ENCODE results near the gene MTMR6.

MTMR6 gene

DNA sequence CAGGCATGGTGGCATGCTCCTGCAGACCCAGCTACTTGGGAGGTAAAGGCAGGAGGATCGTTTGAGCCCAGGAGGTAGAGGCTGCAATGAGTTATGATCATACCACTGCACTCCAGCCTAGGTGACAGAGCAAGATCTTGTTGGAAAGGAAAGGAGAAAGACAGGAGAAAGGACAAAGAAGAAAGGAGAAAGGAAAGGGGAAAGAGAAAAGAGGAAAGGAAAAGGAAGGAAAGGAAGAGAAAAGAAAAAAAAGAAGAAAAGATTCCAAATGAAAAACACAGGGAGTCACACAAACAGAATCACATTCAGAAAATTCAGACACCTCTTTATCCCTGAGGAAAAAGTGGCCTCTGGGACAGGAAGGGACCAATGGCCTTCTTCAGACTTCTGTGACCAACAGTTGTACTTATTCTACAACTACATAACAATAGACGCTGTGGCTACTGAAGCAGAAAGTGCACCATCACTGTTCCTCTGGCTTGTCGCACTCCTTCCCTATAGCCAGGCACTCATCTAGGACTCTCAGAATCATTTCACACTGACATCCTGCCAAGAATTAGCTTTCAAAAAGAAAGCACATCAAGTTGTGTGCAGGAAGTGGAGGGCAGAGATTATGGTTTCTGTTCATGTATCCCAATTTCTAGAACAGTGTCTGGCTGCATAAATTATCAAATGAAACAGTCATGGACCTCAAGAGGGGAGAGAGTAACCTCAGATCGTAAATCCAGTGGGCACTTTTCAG, 5.9 kb downstream of the MTMR6 start:
- CTCF ChIA-PET = interaction anchor here (0.6 to 1.0 kb wide), 2 partner anchors 60 to 94 kb away, joined by 3 read pairs; no protein-coding TSS in a partner anchor
- DNase-seq = peak; percentile 84 to 96 (median 94)
- 43% methylated on average over 2 of the region's 4 CpGs for WGBS (ENCODE audit: insufficient coverage)

DNA sequence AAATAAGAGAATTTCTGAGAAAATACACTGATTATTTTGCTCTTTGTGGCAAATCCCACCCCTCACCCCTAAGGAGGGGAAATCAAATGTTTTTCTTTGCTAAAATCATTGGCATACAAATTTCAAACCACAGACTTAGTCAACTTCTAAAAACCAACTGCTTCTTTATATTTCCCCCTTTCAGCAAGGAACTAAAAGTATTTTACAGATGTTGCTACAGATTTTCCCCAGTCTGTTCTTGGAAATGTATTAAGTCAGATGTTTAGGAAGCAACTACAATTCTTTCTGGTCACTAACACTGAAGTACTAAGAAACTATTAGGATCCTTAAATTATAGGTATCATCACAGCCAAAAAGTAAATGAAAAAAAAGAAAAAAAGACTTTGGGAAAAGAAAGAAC, 6.9 kb downstream of the MTMR6 start:
- H3K27me3 ChIP-seq (replicated peaks in 2 of 5; ENCODE audit: control insufficient read depth in 4 of 5, insufficient read depth in 5 of 5, low read length in 4 of 5) = no peaks in the 10 kb centered on the region
- no peak overlapping the region for H3K4me3 ChIP-seq (ENCODE audit: control insufficient read depth in 1 of 7, extremely low read depth in 1 of 7, insufficient read depth in 4 of 7, low read depth in 2 of 7, low read length in 6 of 7)
- CTCF ChIA-PET = interaction anchor here (0.6 to 0.9 kb wide), 2 partner anchors 19 to 96 kb away, joined by 3 read pairs; no protein-coding TSS in a partner anchor
- POLR2A ChIA-PET = no interaction called here
- H3K27ac ChIP-seq (ENCODE audit: insufficient read depth in 1 of 2, low read depth in 1 of 2, low read length in 2 of 2, poor library complexity in 1 of 2, severe bottlenecking in 2 of 2) = no peak overlapping the region
- H3K9me3 ChIP-seq (ENCODE audit: control extremely low read depth in 1 of 5, control insufficient read depth in 4 of 5, insufficient read depth in 2 of 5, low read depth in 1 of 5, low read length in 4 of 5) = no peaks in the 10 kb centered on the region
- H3K36me3 ChIP-seq (ENCODE audit: control insufficient read depth in 4 of 4, insufficient read depth in 4 of 4, low read length in 3 of 4) = peaks cover 0 to 4% (median 0%) of the 10 kb centered on the region in 4 experiments
- DNase-seq = no peak
- H3K4me1 ChIP-seq (ENCODE audit: control extremely low read depth in 1 of 4, control insufficient read depth in 4 of 4, insufficient read depth in 4 of 4, low read length in 3 of 4) = peaks cover 4 to 23% (median 17%) of the 10 kb centered on the region in 4 experiments

More for the DNA sequence above, 5.9 kb downstream of the MTMR6 start:
- POLR2A ChIA-PET = no interaction called here
- Histone ChIP-seq H3K4me1 (ENCODE audit: control extremely low read depth in 1 of 4, control insufficient read depth in 4 of 4, insufficient read depth in 4 of 4, low read length in 3 of 4) (peaks cover 10 to 30% (median 24%) of the 10 kb centered on the region in 4 experiments), H3K36me3 (ENCODE audit: control insufficient read depth in 4 of 4, insufficient read depth in 4 of 4, low read length in 3 of 4) (peaks cover 0 to 4% (median 0%) of the 10 kb centered on the region in 4 experiments), H3K4me3 (ENCODE audit: control insufficient read depth in 1 of 7, extremely low read depth in 1 of 7, insufficient read depth in 4 of 7, low read depth in 2 of 7, low read length in 6 of 7) (peak overlapping the region in 2 of 7 experiments; percentile 1 to 37), H3K9me3 (ENCODE audit: control extremely low read depth in 1 of 5, control insufficient read depth in 4 of 5, insufficient read depth in 2 of 5, low read depth in 1 of 5, low read length in 4 of 5) (no peaks in the 10 kb centered on the region), H3K27me3 (replicated peaks in 2 of 5; ENCODE audit: control insufficient read depth in 4 of 5, insufficient read depth in 5 of 5, low read length in 4 of 5) (no peaks in the 10 kb centered on the region), H3K27ac (ENCODE audit: insufficient read depth in 1 of 2, low read depth in 1 of 2, low read length in 2 of 2, poor library complexity in 1 of 2, severe bottlenecking in 2 of 2) (no peak overlapping the region)

DNA sequence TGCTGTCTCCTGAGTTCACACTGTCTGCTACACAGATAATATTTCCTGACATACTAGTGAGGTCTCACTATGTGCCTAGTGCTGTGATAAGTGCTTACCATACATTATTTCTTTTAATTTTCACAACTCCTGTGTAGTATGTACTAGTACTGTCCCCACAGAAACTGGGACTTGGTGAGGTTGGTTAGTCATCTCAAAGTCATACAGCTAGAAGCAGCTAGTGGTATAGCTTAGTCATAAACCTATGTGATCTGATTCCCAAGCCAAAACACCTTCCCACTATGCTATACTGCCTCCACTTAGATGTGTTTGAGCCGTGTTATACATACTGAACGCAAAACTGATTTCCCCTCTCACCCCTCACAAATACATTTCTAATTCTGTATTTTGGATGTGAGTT, 10.5 kb downstream of the MTMR6 start:
- WGBS (ENCODE audit: insufficient coverage) = no CpG with 5 or more reads among the region's 2 CpGs
- CTCF ChIA-PET = interaction anchor here (0.9 kb wide), 1 partner anchor 13 kb away, joined by 3 read pairs; no protein-coding TSS in a partner anchor
- peak in 1 of 3 donors; percentile 17 for DNase-seq

GRCh38 chr13:25268561-25268960, 18.7 kb downstream of the MTMR6 start:
- WGBS (ENCODE audit: insufficient coverage) = 97% methylated on average over 4 of the region's 6 CpGs

More for the DNA sequence above, 10.5 kb downstream of the MTMR6 start:
- Histone ChIP-seq H3K4me3 (ENCODE audit: control insufficient read depth in 1 of 7, extremely low read depth in 1 of 7, insufficient read depth in 4 of 7, low read depth in 2 of 7, low read length in 6 of 7) (no peak overlapping the region), H3K27ac (ENCODE audit: insufficient read depth in 1 of 2, low read depth in 1 of 2, low read length in 2 of 2, poor library complexity in 1 of 2, severe bottlenecking in 2 of 2) (no peak overlapping the region), H3K9me3 (ENCODE audit: control extremely low read depth in 1 of 5, control insufficient read depth in 4 of 5, insufficient read depth in 2 of 5, low read depth in 1 of 5, low read length in 4 of 5) (no peaks in the 10 kb centered on the region), H3K36me3 (ENCODE audit: control insufficient read depth in 4 of 4, insufficient read depth in 4 of 4, low read length in 3 of 4) (peaks cover 3 to 5% (median 4%) of the 10 kb centered on the region in 4 experiments), H3K27me3 (replicated peaks in 2 of 5; ENCODE audit: control insufficient read depth in 4 of 5, insufficient read depth in 5 of 5, low read length in 4 of 5) (no peaks in the 10 kb centered on the region), H3K4me1 (ENCODE audit: control extremely low read depth in 1 of 4, control insufficient read depth in 4 of 4, insufficient read depth in 4 of 4, low read length in 3 of 4) (peaks cover 4 to 16% (median 11%) of the 10 kb centered on the region in 4 experiments)
- POLR2A ChIA-PET = no interaction called here

GRCh38 chr13:25267715-25268114, 19.6 kb downstream of the MTMR6 start:
- WGBS (ENCODE audit: insufficient coverage) = 100% methylated on average over 1 of the region's 1 CpG
- H3K9me3 ChIP-seq (ENCODE audit: control extremely low read depth in 1 of 5, control insufficient read depth in 4 of 5, insufficient read depth in 2 of 5, low read depth in 1 of 5, low read length in 4 of 5) = no peaks in the 10 kb centered on the region
- H3K4me1 ChIP-seq (ENCODE audit: control extremely low read depth in 1 of 4, control insufficient read depth in 4 of 4, insufficient read depth in 4 of 4, low read length in 3 of 4) = no peaks in the 10 kb centered on the region
- H3K27ac ChIP-seq (ENCODE audit: insufficient read depth in 1 of 2, low read depth in 1 of 2, low read length in 2 of 2, poor library complexity in 1 of 2, severe bottlenecking in 2 of 2) = no peak overlapping the region
- ChIA-PET POLR2A (no interaction called here), CTCF (interaction anchor here (1.0 to 1.8 kb wide), 5 partner anchors 13 to 109 kb away, joined by 3 to 10 read pairs (median 4); partner anchors contain the start of gene MTMR6)
- peak; percentile 38 to 63 (median 63) for DNase-seq
- peaks cover 3 to 35% (median 24%) of the 10 kb centered on the region in 4 experiments for H3K36me3 ChIP-seq (ENCODE audit: control insufficient read depth in 4 of 4, insufficient read depth in 4 of 4, low read length in 3 of 4)
- no peak overlapping the region for H3K4me3 ChIP-seq (ENCODE audit: control insufficient read depth in 1 of 7, extremely low read depth in 1 of 7, insufficient read depth in 4 of 7, low read depth in 2 of 7, low read length in 6 of 7)
- no peaks in the 10 kb centered on the region for H3K27me3 ChIP-seq (replicated peaks in 2 of 5; ENCODE audit: control insufficient read depth in 4 of 5, insufficient read depth in 5 of 5, low read length in 4 of 5)

More at GRCh38 chr13:25268561-25268960, 18.7 kb downstream of the MTMR6 start:
- ChIA-PET CTCF (interaction anchor here (1.0 to 1.6 kb wide), 6 partner anchors 9 to 108 kb away, joined by 3 to 5 read pairs (median 3); no protein-coding TSS in a partner anchor), POLR2A (no interaction called here)
- H3K36me3 ChIP-seq (ENCODE audit: control insufficient read depth in 4 of 4, insufficient read depth in 4 of 4, low read length in 3 of 4) = peaks cover 3 to 27% (median 22%) of the 10 kb centered on the region in 4 experiments
- H3K9me3 ChIP-seq (ENCODE audit: control extremely low read depth in 1 of 5, control insufficient read depth in 4 of 5, insufficient read depth in 2 of 5, low read depth in 1 of 5, low read length in 4 of 5) = no peaks in the 10 kb centered on the region
- H3K27me3 ChIP-seq (replicated peaks in 2 of 5; ENCODE audit: control insufficient read depth in 4 of 5, insufficient read depth in 5 of 5, low read length in 4 of 5) = no peaks in the 10 kb centered on the region
- no peak for DNase-seq
- H3K4me3 ChIP-seq (ENCODE audit: control insufficient read depth in 1 of 7, extremely low read depth in 1 of 7, insufficient read depth in 4 of 7, low read depth in 2 of 7, low read length in 6 of 7) = no peak overlapping the region
- no peak overlapping the region for H3K27ac ChIP-seq (ENCODE audit: insufficient read depth in 1 of 2, low read depth in 1 of 2, low read length in 2 of 2, poor library complexity in 1 of 2, severe bottlenecking in 2 of 2)
- H3K4me1 ChIP-seq (ENCODE audit: control extremely low read depth in 1 of 4, control insufficient read depth in 4 of 4, insufficient read depth in 4 of 4, low read length in 3 of 4) = no peaks in the 10 kb centered on the region

GRCh38 chr13:25266706-25267105, 20.6 kb downstream of the MTMR6 start:
- no peak for DNase-seq
- Histone ChIP-seq H3K27ac (ENCODE audit: insufficient read depth in 1 of 2, low read depth in 1 of 2, low read length in 2 of 2, poor library complexity in 1 of 2, severe bottlenecking in 2 of 2) (no peak overlapping the region), H3K9me3 (ENCODE audit: control extremely low read depth in 1 of 5, control insufficient read depth in 4 of 5, insufficient read depth in 2 of 5, low read depth in 1 of 5, low read length in 4 of 5) (no peaks in the 10 kb centered on the region), H3K4me3 (ENCODE audit: control insufficient read depth in 1 of 7, extremely low read depth in 1 of 7, insufficient read depth in 4 of 7, low read depth in 2 of 7, low read length in 6 of 7) (no peak overlapping the region), H3K27me3 (replicated peaks in 2 of 5; ENCODE audit: control insufficient read depth in 4 of 5, insufficient read depth in 5 of 5, low read length in 4 of 5) (no peaks in the 10 kb centered on the region), H3K4me1 (ENCODE audit: control extremely low read depth in 1 of 4, control insufficient read depth in 4 of 4, insufficient read depth in 4 of 4, low read length in 3 of 4) (no peaks in the 10 kb centered on the region), H3K36me3 (ENCODE audit: control insufficient read depth in 4 of 4, insufficient read depth in 4 of 4, low read length in 3 of 4) (peaks cover 0 to 31% (median 26%) of the 10 kb centered on the region in 4 experiments)
- 89% methylated on average over 3 of the region's 5 CpGs for WGBS (ENCODE audit: insufficient coverage)
- CTCF ChIA-PET = interaction anchor here (1.0 to 1.8 kb wide), 3 partner anchors 9 to 20 kb away, joined by 3 to 10 read pairs (median 4); partner anchors contain the start of gene MTMR6
- POLR2A ChIA-PET = no interaction called here

GRCh38 chr13:25262261-25262660, 25.0 kb downstream of the MTMR6 start:
- WGBS (ENCODE audit: insufficient coverage) = 100% methylated on average over 3 of the region's 4 CpGs
- no peaks in the 10 kb centered on the region for H3K9me3 ChIP-seq (ENCODE audit: control extremely low read depth in 1 of 5, control insufficient read depth in 4 of 5, insufficient read depth in 2 of 5, low read depth in 1 of 5, low read length in 4 of 5)
- H3K27me3 ChIP-seq (replicated peaks in 2 of 5; ENCODE audit: control insufficient read depth in 4 of 5, insufficient read depth in 5 of 5, low read length in 4 of 5) = no peaks in the 10 kb centered on the region
- peaks cover 2 to 43% (median 34%) of the 10 kb centered on the region in 4 experiments for H3K36me3 ChIP-seq (ENCODE audit: control insufficient read depth in 4 of 4, insufficient read depth in 4 of 4, low read length in 3 of 4)
- ChIA-PET POLR2A (no interaction called here), CTCF (interaction anchor here (0.9 kb wide), 1 partner anchor 26 kb away, joined by 3 read pairs; no protein-coding TSS in a partner anchor)
- no peak for DNase-seq
- H3K27ac ChIP-seq (ENCODE audit: insufficient read depth in 1 of 2, low read depth in 1 of 2, low read length in 2 of 2, poor library complexity in 1 of 2, severe bottlenecking in 2 of 2) = no peak overlapping the region
- H3K4me3 ChIP-seq (ENCODE audit: control insufficient read depth in 1 of 7, extremely low read depth in 1 of 7, insufficient read depth in 4 of 7, low read depth in 2 of 7, low read length in 6 of 7) = no peak overlapping the region
- H3K4me1 ChIP-seq (ENCODE audit: control extremely low read depth in 1 of 4, control insufficient read depth in 4 of 4, insufficient read depth in 4 of 4, low read length in 3 of 4) = no peaks in the 10 kb centered on the region
